Embryonic facial prominence (tissue), 1 donor: ENCODE results near the gene LAMA5.

Experiments
- DNase-seq: peaks from one replicate; pipeline ENCODE4 v3.0.0-alpha.2; 2016; ENCODE audit errors: extremely low spot score

The LAMA5 gene

GRCh38 chr20:62367136-62367632 is at the start of gene LAMA5:
TSS of gene LAMA5 (minus strand) at chr20:62367312. CDS start at chr20:62367245, 67 bp downstream.
- DNase-seq, result no peak

- no peak for DNase-seq
Measured at GRCh38 chr20:62415354-62416111, 48.4 kb upstream of the LAMA5 start.

- DNase-seq, result no peak
Measured at GRCh38 chr20:62413896-62414481, 46.9 kb upstream of the LAMA5 start.

DNA sequence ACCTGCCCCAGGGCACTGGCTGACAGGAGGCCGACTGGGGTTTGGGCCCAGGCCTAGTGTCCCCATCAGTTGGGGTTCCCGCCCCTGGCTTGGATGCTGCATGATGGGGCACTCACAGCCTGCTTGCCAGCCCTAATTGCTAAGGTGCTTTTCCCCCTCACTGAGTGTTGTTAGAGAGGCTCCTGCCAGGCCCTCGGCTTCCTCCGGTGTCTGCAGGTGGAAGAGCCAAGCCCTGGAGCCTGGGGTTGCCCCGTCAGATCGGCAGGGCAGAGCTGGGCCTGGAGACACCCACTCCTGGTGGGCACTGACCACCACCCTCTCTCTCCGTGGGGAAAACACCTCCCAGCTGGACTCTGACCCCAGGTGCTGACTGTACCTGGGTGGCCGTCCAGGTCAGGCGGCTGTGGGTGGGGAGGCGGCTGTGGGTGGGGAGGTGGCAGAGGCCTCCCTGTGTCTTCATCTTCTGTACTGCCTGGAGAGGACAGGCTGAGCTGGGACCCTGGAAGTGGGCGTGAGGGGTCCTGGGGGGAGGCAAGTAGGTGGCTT is 46.0 kb upstream of the LAMA5 start:
- DNase-seq, result no peak

DNA sequence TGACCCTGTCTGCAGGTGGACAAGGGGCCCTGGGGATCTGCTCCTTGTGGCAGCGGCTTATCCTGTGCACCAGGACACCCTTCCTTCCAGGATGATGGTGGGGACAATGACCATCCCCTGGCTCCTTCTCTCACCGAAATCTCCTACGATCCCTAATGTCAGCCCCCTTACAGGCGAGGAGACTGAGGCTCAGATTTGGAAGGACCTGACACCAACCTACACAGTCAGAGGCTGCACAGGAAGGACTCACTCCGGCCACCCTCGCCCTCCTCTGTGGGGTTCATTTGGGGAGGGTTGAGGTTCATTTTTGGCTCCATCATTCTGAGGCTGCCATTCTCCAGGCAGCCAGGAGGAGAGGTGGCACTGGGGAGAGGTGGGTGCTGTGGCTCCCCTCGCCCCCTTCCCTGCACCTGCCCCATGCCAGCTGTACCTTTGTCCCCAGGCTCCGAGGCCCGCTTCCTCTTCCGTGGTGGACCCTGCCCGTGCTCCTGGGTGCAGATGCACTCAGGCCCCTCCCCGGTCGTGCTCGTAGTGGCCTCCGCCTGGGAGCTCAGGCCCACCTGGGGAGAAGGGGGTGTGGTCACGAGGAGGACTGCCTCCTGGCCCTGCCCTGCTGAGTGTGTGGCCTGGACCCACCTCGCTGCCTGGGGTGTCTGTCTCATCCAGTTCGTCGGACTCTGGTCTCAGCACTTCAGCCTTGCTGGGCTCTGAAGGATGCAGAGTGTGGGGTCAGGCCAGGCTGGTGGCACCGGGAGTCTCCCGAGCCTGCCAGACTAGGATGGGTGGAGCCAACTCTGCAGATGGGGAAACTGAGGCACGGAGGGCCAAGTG is 45.3 kb upstream of the LAMA5 start:
- DNase-seq, result no peak

GRCh38 chr20:62411479-62412193 is 44.5 kb upstream of the LAMA5 start:
- DNase-seq, result no peak

GRCh38 chr20:62410746-62411478 is 43.8 kb upstream of the LAMA5 start:
- no peak for DNase-seq

GRCh38 chr20:62409931-62410745 is 43.0 kb upstream of the LAMA5 start:
- no peak for DNase-seq

- no peak for DNase-seq
Measured at GRCh38 chr20:62409086-62409853, 42.2 kb upstream of the LAMA5 start.

- DNase-seq, result no peak
Measured at GRCh38 chr20:62408640-62409039, 41.5 kb upstream of the LAMA5 start.

GRCh38 chr20:62408055-62408454 is 40.9 kb upstream of the LAMA5 start:
- no peak for DNase-seq

DNA sequence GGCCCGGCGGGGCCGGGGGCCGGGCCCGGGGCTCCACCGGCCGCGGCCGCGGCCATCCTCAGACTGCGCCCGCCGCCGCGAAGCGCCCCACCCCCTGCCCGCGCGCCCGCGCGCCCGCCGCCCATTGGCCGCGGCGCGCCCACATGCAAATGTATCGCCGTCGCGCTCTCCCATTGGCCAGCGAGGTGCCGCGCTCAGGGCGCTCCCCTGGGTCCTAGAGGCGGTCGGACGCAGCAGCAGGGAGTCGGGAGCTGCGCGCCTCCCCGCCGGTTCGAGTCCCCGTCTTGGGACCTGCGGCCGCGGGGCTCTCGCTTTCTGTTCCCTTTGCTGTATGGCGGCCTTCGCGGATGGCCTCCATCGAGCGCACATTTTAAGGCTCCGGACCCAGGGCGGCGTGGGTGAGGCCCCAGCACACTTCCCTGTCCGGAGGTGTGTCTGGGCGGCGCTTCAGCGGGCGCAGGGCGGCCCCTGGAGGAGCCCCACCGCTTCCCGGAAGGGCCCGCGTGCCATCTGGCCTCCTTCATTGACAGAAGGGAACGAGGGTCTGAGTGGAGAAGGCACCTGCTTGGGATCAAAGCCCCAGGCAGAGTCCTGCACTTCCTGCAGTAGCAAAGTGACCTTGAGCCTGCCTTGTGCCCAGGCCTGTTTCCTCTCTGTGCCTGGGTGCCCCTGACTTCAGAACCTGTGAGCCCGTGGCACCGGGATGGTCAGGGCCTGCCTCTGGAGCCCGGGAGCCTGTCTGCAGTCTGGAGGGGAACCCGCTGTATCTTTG is 40.3 kb upstream of the LAMA5 start, which contains the start of gene CABLES2:
Gene CABLES2, minus strand, starts transcription at position 65 of the 772 bp plus-strand sequence. Its CDS starts 9 bp downstream, at position 56.
- peak; percentile 84 for DNase-seq

- no peak for DNase-seq
Measured at GRCh38 chr20:62406635-62407176, 39.6 kb upstream of the LAMA5 start.

DNA sequence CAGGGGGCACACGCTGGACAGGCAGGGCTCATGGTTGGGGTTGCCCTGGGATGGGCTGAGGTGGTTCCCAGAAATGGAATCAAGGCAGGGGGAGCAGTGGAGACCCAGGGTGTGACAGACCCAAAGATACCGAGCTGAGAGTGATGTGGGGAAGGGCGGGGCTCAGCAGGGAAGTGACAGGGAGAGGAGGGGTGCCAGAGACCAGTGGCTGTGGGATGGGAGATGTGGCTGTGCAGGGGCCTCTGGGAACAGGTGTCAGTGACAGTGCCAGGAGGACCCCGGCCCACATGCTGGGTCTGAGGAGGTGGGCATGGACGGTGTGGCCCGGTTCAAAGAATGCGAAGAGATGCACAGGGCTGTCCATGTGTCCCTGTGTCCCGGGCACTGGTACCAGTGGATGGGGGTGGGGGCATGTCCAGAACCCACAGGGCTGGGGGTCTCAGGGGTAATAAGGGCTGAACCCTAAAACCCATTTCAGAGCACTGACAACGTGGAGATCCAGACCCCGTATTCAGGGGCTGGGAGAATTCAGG is 38.9 kb upstream of the LAMA5 start:
- DNase-seq, result no peak

DNA sequence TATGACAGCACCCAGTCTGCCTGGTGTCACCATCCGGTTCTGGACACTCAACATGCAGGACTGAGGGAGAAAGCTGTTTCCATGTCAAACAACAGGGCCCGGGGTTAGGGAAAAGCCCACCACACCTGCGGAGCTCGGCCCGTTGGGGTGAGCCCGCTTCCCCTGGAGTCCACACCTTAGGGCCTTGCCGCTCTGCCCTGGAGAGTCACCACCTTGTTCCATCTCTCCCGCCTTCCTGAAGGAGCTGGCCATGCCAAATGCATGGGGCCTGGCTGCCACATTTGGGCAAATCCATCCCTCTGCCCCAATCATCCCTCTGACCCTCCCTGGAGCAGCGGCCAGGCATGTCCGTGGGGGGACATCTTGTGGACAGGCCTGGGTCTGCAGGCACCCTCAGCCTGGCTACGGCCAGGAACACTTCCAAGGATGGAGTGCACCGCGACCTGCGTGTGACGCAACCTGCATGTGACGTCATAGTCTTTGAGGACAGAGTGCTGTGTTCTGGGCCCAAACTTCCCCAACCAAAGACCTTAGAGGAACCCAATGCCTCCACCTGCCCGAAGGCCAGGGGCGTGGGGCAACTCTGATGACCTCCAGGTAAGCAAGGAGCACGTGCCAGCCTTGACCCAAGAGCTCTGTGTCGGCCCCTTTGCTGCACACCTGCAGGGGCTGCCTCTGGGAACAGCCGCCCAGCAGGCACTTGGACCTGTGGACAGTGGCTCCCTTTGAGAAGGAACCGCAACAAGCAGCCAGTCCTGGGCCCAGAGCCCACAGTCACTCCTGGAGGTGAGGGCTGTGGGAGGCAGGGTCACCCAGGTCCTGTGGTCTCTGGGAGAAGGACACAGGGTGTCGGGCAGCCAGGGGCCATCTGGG is 38.2 kb upstream of the LAMA5 start:
- no peak for DNase-seq

GRCh38 chr20:62404761-62405107 is 37.6 kb upstream of the LAMA5 start:
- no peak for DNase-seq
